GM23338 (cell line): ENCODE data around the gene SLX9. TPM values are rescaled to one million over a fixed set of nuclear protein-coding genes. Genes with fewer than 3 reads are reported as not detected.

Experiments
- ATAC-seq: fragments of 200-7000 bp; cut with Tn5 transposase; 3 replicates; pipeline ENCODE4 v1.9.1; 2020
- DNase-seq: peaks from one replicate; pipeline ENCODE4 v3.0.0-alpha.2; 2015; ENCODE audit warnings: low spot score
- H2AFZ ChIP-seq: fragments of 200-600 bp; sonication (generic); 2 replicates; pipeline ENCODE4 v1.8.0; 2016; ENCODE audit warnings: antibody characterized with exemption, mild to moderate bottlenecking, moderate library complexity
- H3F3A ChIP-seq: fragments of 200-600 bp; sonication (generic); replicated peaks from 2 replicates; pipeline ENCODE4 v1.8.0; 2017; ENCODE audit warnings: antibody characterized with exemption, mixed run types, low read depth
- H3K27ac ChIP-seq: fragments of 200-600 bp; sonication (generic); 2 replicates; pipeline ENCODE4 v1.6.1; 2016; ENCODE audit warnings: low read depth
- H3K27me3 ChIP-seq: fragments of 200-600 bp; sonication (generic); 2 replicates; pipeline ENCODE4 v1.8.0; 2016; ENCODE audit warnings: mild to moderate bottlenecking, mixed run types, moderate library complexity; ENCODE audit not compliant: insufficient read depth
- H3K36me3 ChIP-seq: fragments of 200-600 bp; sonication (generic); 2 replicates; pipeline ENCODE4 v1.8.0; 2016; ENCODE audit warnings: mild to moderate bottlenecking; ENCODE audit not compliant: insufficient read depth
- H3K4me1 ChIP-seq: fragments of 200-600 bp; sonication (generic); 2 replicates; pipeline ENCODE4 v1.8.0; 2016; ENCODE audit warnings: mild to moderate bottlenecking, moderate library complexity; ENCODE audit not compliant: insufficient read depth
- H3K4me2 ChIP-seq: fragments of 200-600 bp; sonication (generic); 2 replicates; pipeline ENCODE4 v1.7.1; 2017; ENCODE audit warnings: mixed run types
- H3K4me3 ChIP-seq: fragments of 200-600 bp; sonication (generic); 2 replicates; pipeline ENCODE4 v1.6.1; 2016; ENCODE audit warnings: mixed run types
- H3K79me2 ChIP-seq: fragments of 200-600 bp; sonication (generic); replicated peaks from 2 replicates; pipeline ENCODE4 v1.8.0; 2017; ENCODE audit warnings: mild to moderate bottlenecking; ENCODE audit not compliant: insufficient read depth
- H3K9me2 ChIP-seq: fragments of 200-600 bp; sonication (generic); 2 replicates; pipeline ENCODE4 v1.8.0; 2017; ENCODE audit not compliant: insufficient read depth
- H4K20me1 ChIP-seq: fragments of 200-600 bp; sonication (generic); replicated peaks from 2 replicates; pipeline ENCODE4 v1.8.0; 2017; ENCODE audit warnings: mild to moderate bottlenecking; ENCODE audit not compliant: insufficient read depth
- H3K27ac Mint-ChIP-seq: 2 replicates; pipeline ENCODE4 v1.8.0; 2020; ENCODE audit warnings: inconsistent platforms, mild to moderate bottlenecking, moderate library complexity, mixed read lengths
- H3K27me3 Mint-ChIP-seq: 3 replicates; pipeline ENCODE4 v1.8.0; 2022; ENCODE audit warnings: low read depth, mild to moderate bottlenecking, moderate library complexity, mixed read lengths, inconsistent platforms; ENCODE audit not compliant: insufficient read depth, poor library complexity
- H3K36me3 Mint-ChIP-seq: 3 replicates; pipeline ENCODE4 v1.8.0; 2021; ENCODE audit warnings: low read depth, mild to moderate bottlenecking, inconsistent platforms, moderate library complexity, mixed read lengths
- H3K4me1 Mint-ChIP-seq: 3 replicates; pipeline ENCODE4 v1.8.0; 2020; ENCODE audit warnings: mild to moderate bottlenecking, inconsistent platforms, mixed read lengths
- H3K4me3 Mint-ChIP-seq: 3 replicates; pipeline ENCODE4 v1.8.0; 2021; ENCODE audit warnings: moderate library complexity, mild to moderate bottlenecking, inconsistent platforms, mixed read lengths
- H3K9me3 Mint-ChIP-seq: 3 replicates; pipeline ENCODE4 v1.8.0; 2020; ENCODE audit warnings: moderate library complexity, mild to moderate bottlenecking, inconsistent platforms, mixed read lengths
- CREB1 ChIP-seq: fragments of 250-450 bp; sonication (Bioruptor Pico); IDR thresholded peaks from 2 replicates; pipeline ENCODE4 v1.5.0; 2020; ENCODE audit warnings: low read depth, mild to moderate bottlenecking, moderate library complexity
- EZH2 ChIP-seq: fragments of 200-600 bp; sonication (generic); IDR thresholded peaks from one replicate; pipeline ENCODE4 v1.8.0; 2017; ENCODE audit warnings: antibody characterized with exemption, mild to moderate bottlenecking, low read depth; ENCODE audit not compliant: unreplicated experiment
- JUNB ChIP-seq: IDR thresholded peaks from one replicate; pipeline ENCODE4 v1.6.1; 2016; ENCODE audit warnings: antibody characterized with exemption; ENCODE audit not compliant: unreplicated experiment
- NANOG ChIP-seq: IDR thresholded peaks from 2 replicates; pipeline ENCODE4 v1.6.1; 2016; ENCODE audit warnings: antibody characterized with exemption, borderline replicate concordance
- POLR2AphosphoS5 ChIP-seq: IDR thresholded peaks from 2 replicates; pipeline ENCODE4 v1.6.1; 2016; ENCODE audit warnings: antibody characterized with exemption, low read depth
- STAT1 ChIP-seq: IDR thresholded peaks from one replicate; pipeline ENCODE4 v1.6.1; 2016; ENCODE audit warnings: antibody characterized with exemption; ENCODE audit not compliant: unreplicated experiment
- ZNF114 ChIP-seq: fragments of 250-450 bp; sonication (Bioruptor Pico); IDR thresholded peaks from 2 replicates; pipeline ENCODE4 v1.5.0; 2020; ENCODE audit warnings: mild to moderate bottlenecking, moderate library complexity
- ZNF331 ChIP-seq: fragments of 250-450 bp; sonication (Bioruptor Pico); IDR thresholded peaks from 2 replicates; pipeline ENCODE4 v1.5.0; 2020; ENCODE audit warnings: low read depth, mild to moderate bottlenecking, moderate library complexity
- polyA plus RNA-seq: library from polyadenylated mRNA; unstranded; fragments of >200 nt; fragmentation: Nextera tagmentation; extraction: Ambion mirVana; gene quantifications from 2 replicates; pipeline ENCODE4 v1.2.1, GENCODE V29; 2016
- total RNA-seq: library from RNA; depleted of rRNA; stranded (reverse); fragments of >200 nt; shearing (Covaris generic); gene quantifications from 2 replicates; pipeline ENCODE4 v1.2.3, GENCODE V29; 2014
- TF ChIP-seq, protein P1 (sequence below): fragments of 250-450 bp; sonication (Bioruptor Pico); IDR thresholded peaks from 2 replicates; pipeline ENCODE4 v1.5.0; 2020; ENCODE audit warnings: mild to moderate bottlenecking, moderate library complexity
- TF ChIP-seq, protein P2 (sequence below), 2 experiments: fragments of 200-600 bp in 1 of 2; sonication (generic) in 1 of 2; conservative IDR thresholded peaks; 2 replicates each; pipeline versions ENCODE4 v1.5.1 to v1.6.1; 2016 to 2017; ENCODE audit warnings: antibody characterized with exemption in 2 of 2, low read depth in 2 of 2, mild to moderate bottlenecking in 2 of 2, moderate library complexity in 1 of 2

The SLX9 gene
- total and polyA plus RNA-seq, 2 experiments from 2014 or later: 41.5 to 46.9 TPM

DNA sequence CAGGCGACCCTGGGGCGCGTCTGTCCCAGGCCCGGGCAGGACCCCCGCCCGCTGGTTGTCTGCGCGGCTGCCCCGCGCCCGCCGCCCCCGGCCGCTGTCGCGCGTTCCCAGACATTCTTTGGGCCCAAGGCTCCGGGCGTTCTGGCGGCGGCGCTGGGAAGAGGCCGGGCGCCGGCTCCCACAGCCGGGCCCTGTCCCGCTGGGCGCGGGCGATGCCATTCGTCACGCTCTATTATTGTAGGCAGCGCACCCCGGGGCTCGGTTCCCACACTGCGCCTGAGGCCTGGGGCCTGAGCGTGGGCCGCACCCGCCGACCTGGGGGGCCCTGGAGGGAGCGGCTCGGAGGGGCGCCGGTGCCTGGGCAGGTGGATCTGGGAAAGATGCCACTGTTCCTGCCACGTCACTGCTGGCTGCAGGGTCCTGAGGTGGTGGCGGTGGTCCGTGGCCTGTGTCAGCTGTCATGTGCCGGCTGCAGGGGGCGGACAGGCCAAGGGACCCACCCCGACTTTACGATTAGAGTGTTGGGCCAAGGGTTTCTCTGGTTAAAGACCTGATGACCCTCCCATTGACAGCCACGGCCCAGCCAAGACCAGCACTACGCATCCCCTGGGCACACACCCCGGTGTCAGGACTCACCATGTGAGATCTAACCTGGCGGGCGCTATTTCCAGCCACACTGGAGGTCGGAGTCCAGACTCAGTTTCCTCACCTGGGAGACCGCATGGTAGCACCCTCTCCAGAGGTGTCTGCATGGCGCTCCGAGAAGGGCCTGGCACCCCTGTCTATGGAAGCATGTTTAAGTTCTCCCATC lies 79.5 kb downstream of the SLX9 start:
- H3K79me2 ChIP-seq: no peaks in the 10 kb centered on the region
- H3K4me2 ChIP-seq: peak overlapping the region; percentile 70; the same call in 1 of the 2 replicates
- Mint-ChIP-seq H3K36me3 (peaks cover 4% of the 10 kb centered on the region; the same call in 2 of the 3 replicates), H3K27me3 (peaks cover 22% of the 10 kb centered on the region), H3K27ac (no peak overlapping the region), H3K9me3 (peaks cover 10% of the 10 kb centered on the region), H3K4me3 (peak overlapping the region; percentile 56), H3K4me1 (peaks cover 8% of the 10 kb centered on the region; the same call in 1 of the 3 replicates)
- H3K27me3 ChIP-seq: peaks cover 21% of the 10 kb centered on the region
- H3K4me1 ChIP-seq: peaks cover 3% of the 10 kb centered on the region
- peak overlapping the region; percentile 44; the same call in 1 of the 2 replicates for H3K4me3 ChIP-seq
- no peak overlapping the region for H2AFZ ChIP-seq
- DNase-seq (peak; percentile 66), ATAC-seq (peak; percentile 63)
- H3K36me3 ChIP-seq: no peaks in the 10 kb centered on the region
- H4K20me1 ChIP-seq: no peaks in the 10 kb centered on the region; the same call in 1 of the 2 replicates
- H3K27ac ChIP-seq: no peak overlapping the region
- no peaks in the 10 kb centered on the region for H3F3A ChIP-seq
- no peaks in the 10 kb centered on the region for H3K9me2 ChIP-seq
- TF ChIP-seq ZNF331 (no peak), CREB1 (0 out of 2 replicates have a peak, but pooled peaks have one; percentile 7)

DNA sequence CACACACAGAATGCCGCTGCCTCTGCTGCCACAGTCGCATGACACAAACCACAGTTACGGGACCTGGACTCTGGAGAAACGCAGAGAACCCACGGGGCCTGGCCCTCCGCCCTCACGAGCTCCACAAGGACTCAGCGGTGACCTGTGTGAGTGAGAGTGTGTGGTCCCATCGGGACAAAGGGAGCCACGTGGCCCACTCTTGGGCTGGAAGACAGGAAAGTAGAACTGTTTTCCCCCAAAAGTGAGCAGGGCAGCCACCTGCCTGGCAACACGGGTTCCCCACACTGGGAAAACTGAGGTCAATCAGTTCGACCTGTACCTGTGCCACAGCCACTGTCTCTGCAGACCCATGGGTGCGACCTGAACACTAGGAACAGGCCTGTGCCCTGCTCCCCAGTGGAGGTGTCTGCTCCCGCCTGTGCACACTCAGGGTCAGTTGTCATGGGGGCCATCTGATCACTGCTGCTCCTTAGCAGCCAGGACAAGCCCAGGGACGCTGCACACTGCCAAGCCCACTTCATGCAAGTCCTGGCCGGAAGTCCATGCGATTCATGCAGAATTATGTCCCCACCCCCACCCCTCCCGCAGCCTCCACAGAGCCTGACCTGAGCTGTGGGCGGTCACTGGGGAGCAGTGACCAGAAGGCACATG lies 80.2 kb downstream of the SLX9 start:
- Histone ChIP-seq H4K20me1 (no peaks in the 10 kb centered on the region; the same call in 1 of the 2 replicates), H3K4me2 (no peak overlapping the region), H3K27ac (no peak overlapping the region), H3K36me3 (no peaks in the 10 kb centered on the region), H3K27me3 (peaks cover 21% of the 10 kb centered on the region), H3K4me1 (peaks cover 2% of the 10 kb centered on the region; the same call in 1 of the 2 replicates), H3K4me3 (no peak overlapping the region), H2AFZ (no peak overlapping the region), H3K9me2 (no peaks in the 10 kb centered on the region), H3K79me2 (no peaks in the 10 kb centered on the region), H3F3A (no peaks in the 10 kb centered on the region)
- DNase-seq: no peak
- Mint-ChIP-seq H3K4me3 (peak overlapping the region; percentile 56; the same call in 1 of the 3 replicates), H3K4me1 (peaks cover 6% of the 10 kb centered on the region; the same call in 1 of the 3 replicates), H3K27me3 (peaks cover 22% of the 10 kb centered on the region), H3K27ac (no peak overlapping the region), H3K36me3 (peaks cover 4% of the 10 kb centered on the region; the same call in 2 of the 3 replicates), H3K9me3 (peaks cover 15% of the 10 kb centered on the region)
- no peak for ATAC-seq
- TF ChIP-seq EZH2 (no peak), CREB1 (no peak), JUNB (no peak), STAT1 (no peak), NANOG (no peak), ZNF331 (no peak), POLR2AphosphoS5 (no peak), ZNF114 (CRISPR knock-in tag) (no peak)
- TF ChIP-seq, protein P1, sequence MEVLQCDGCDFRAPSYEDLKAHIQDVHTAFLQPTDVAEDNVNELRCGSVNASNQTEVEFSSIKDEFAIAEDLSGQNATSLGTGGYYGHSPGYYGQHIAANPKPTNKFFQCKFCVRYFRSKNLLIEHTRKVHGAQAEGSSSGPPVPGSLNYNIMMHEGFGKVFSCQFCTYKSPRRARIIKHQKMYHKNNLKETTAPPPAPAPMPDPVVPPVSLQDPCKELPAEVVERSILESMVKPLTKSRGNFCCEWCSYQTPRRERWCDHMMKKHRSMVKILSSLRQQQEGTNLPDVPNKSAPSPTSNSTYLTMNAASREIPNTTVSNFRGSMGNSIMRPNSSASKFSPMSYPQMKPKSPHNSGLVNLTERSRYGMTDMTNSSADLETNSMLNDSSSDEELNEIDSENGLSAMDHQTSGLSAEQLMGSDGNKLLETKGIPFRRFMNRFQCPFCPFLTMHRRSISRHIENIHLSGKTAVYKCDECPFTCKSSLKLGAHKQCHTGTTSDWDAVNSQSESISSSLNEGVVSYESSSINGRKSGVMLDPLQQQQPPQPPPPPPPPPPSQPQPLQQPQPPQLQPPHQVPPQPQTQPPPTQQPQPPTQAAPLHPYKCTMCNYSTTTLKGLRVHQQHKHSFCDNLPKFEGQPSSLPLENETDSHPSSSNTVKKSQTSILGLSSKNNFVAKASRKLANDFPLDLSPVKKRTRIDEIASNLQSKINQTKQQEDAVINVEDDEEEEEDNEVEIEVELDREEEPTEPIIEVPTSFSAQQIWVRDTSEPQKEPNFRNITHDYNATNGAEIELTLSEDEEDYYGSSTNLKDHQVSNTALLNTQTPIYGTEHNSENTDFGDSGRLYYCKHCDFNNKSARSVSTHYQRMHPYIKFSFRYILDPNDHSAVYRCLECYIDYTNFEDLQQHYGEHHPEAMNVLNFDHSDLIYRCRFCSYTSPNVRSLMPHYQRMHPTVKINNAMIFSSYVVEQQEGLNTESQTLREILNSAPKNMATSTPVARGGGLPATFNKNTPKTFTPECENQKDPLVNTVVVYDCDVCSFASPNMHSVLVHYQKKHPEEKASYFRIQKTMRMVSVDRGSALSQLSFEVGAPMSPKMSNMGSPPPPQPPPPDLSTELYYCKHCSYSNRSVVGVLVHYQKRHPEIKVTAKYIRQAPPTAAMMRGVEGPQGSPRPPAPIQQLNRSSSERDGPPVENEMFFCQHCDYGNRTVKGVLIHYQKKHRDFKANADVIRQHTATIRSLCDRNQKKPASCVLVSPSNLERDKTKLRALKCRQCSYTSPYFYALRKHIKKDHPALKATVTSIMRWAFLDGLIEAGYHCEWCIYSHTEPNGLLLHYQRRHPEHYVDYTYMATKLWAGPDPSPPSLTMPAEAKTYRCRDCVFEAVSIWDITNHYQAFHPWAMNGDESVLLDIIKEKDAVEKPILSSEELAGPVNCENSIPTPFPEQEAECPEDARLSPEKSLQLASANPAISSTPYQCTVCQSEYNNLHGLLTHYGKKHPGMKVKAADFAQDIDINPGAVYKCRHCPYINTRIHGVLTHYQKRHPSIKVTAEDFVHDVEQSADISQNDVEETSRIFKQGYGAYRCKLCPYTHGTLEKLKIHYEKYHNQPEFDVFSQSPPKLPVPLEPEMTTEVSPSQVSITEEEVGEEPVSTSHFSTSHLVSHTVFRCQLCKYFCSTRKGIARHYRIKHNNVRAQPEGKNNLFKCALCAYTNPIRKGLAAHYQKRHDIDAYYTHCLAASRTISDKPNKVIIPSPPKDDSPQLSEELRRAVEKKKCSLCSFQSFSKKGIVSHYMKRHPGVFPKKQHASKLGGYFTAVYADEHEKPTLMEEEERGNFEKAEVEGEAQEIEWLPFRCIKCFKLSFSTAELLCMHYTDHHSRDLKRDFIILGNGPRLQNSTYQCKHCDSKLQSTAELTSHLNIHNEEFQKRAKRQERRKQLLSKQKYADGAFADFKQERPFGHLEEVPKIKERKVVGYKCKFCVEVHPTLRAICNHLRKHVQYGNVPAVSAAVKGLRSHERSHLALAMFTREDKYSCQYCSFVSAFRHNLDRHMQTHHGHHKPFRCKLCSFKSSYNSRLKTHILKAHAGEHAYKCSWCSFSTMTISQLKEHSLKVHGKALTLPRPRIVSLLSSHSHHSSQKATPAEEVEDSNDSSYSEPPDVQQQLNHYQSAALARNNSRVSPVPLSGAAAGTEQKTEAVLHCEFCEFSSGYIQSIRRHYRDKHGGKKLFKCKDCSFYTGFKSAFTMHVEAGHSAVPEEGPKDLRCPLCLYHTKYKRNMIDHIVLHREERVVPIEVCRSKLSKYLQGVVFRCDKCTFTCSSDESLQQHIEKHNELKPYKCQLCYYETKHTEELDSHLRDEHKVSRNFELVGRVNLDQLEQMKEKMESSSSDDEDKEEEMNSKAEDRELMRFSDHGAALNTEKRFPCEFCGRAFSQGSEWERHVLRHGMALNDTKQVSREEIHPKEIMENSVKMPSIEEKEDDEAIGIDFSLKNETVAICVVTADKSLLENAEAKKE (CRISPR knock-in tag): no peak
- TF ChIP-seq, protein P2, sequence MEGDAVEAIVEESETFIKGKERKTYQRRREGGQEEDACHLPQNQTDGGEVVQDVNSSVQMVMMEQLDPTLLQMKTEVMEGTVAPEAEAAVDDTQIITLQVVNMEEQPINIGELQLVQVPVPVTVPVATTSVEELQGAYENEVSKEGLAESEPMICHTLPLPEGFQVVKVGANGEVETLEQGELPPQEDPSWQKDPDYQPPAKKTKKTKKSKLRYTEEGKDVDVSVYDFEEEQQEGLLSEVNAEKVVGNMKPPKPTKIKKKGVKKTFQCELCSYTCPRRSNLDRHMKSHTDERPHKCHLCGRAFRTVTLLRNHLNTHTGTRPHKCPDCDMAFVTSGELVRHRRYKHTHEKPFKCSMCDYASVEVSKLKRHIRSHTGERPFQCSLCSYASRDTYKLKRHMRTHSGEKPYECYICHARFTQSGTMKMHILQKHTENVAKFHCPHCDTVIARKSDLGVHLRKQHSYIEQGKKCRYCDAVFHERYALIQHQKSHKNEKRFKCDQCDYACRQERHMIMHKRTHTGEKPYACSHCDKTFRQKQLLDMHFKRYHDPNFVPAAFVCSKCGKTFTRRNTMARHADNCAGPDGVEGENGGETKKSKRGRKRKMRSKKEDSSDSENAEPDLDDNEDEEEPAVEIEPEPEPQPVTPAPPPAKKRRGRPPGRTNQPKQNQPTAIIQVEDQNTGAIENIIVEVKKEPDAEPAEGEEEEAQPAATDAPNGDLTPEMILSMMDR (conservative IDR thresholded peaks at IDR 0.05; ENCODE audit: low read depth in 2 of 2): no peak
